Stimulated activated CD4-positive, alpha-beta T cell treated with anti-CD3 and anti-CD28 coated beads, Interleukin-4, amount 100 ng/mL, for 1 hour (primary cell): ENCODE measurements around the gene CNOT6L.

Experiments used
- DNase-seq: peaks from one replicate; pipeline ENCODE4 v3.0.0-alpha.2; 2020

The CNOT6L gene

DNA sequence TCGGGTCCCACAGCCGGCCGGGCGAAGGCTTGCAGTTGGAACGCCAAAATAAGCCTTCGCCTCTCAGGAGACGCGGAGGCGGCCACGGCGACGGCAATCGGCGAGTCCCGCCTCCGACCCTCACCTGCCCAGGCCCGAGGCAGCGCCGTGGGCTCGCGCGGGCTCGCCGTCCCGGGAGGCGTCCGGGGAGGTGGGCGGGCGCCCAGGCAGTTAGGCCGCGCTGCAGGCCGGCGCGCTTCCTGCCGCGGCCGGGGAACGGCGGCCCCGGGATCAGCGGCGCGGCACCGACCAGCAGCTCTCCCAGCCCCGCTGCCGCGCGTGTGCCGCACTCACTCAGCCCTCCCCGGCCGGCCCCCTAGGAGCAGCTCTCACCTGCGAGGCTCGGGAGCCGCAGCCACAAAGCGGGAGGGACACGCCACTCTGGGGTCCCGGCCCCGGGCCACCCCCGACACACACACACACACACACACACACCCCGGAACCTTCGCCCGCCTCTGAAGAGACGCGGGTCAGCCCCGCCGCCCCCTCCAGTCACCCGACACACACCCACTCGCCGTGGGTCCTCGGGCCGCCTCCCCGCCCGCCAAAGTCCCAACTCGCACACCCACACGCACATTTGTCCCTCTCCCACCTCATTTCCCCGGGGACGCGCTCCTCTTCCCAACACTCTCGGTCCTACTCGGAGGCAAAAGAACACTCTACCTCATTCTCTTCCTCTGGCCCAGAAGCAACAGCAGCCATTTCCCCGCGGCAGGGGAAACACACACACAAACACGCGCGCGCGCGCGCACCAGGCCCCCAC is at the start of gene CNOT6L:
TSS of gene CNOT6L (minus strand) at position 767 of the 802 bp plus-strand sequence. CDS start at position 707, 60 bp downstream.
- DNase-seq: peak; percentile 55

DNA sequence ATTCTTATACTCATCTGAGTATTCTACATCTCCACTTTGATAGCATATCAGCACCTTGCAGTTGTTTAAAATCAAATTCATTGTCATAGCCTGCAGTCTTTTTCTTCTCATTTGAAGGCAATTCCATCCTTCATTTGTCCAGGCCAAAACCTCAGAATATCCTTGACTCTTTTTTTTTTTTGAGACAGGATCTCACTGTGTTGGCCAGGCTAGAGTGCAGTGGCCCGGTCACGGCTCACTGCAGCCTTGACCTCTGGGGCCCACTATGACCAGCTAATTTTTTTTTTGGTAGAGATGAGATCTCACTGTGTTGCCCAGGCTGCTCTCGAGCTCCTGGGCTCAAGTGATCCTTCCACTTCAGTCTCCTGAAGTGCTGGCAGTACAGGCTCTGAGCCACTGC is 46.1 kb upstream of the CNOT6L start:
- no peak for DNase-seq

DNA sequence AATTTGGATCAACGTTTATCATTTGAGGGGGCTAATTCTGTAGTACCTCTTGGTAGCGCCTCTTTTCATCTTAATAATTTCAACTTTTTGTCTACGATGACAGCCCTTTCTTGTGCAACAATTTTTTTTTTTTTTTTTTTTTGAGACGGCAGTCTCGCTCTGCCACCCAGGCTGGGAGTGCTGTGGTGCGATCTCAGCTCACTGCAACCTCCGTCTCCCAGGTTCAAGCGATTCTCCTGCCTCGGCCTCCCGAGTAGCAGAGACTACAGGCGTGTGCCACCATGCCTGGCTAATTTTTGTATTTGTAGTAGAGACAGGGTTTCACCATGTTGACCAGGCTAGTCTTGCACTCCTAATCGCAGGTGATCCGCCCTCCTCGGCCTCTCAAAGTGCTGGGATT is 44.2 kb upstream of the CNOT6L start:
- DNase-seq: peak; percentile 7

DNA sequence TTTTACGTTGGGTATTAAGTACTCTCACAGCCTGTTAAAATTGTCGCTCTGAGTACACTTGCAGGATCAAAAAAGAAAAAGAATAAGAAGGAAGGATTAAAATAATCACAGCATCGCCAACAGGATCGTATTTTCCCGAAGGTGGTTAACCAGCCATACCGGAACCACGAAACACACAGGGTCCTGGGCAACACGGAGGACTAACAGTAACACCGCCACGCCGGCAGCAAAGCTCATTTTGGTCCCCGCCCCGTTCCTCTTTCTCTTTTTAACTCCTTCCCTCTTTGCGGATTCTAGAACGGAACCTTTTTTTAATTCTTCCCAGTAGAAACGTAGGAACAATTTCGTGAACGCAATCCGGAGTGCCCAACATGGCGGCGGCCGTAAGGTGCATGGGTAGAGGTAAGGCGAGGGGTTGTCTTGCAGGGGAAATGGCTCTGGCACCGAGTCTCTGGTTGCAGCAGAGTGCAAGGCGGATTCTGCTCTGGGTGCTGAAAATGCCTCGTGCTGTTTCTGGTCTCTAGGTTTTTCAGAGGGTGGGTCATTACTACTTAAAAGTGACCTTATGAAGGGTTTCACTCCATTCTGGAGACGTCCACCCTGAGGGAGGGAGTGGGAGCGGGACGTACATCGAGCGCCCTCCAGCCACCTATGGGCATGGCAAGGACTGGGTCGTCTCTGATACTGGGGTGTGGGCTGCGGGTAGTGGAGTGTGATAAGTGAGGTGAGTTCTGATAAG is 43.5 kb upstream of the CNOT6L start, which contains the start of gene MRPL1:
TSS of gene MRPL1 (plus strand) at position 353 of the 739 bp plus-strand sequence. CDS start at position 372, 19 bp downstream.
- peak; percentile 80 for DNase-seq

DNA sequence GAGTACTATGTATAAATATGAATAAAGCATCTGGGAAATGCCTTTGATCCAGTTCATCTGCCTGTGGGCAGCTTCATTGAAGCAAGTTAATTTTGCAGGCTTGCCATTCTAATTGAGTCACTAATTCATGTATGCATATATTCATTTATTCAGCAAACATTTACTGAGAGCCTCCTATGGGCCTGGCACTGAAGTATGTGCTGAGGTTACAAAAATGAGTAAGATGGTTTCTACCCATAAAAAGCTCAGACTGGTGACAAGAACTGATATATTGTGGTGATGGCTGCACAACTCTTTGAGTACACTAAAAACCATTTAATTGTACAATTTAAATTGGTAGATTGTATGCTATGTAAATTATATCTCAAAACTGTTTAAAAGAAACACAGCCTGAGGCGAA is 42.3 kb upstream of the CNOT6L start:
- no peak for DNase-seq

DNA sequence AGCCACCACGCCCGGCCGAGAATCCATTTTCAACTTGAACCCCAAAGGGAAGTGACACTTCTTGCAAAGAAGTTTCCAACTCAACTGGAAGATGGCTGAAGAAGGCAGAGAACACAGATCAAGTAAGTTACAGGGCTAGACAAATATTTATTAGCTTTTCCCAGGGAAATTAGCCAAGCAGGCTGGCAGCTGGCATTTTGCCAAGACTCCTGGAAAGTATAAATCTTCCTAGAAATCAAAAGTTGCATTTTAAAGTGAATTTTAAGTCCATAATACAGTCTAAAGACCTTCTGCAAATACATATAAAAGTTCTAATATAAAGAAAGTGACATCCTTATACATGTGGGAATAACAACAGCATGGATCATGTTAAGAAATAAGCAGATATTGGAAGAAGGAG is 40.1 kb upstream of the CNOT6L start:
- DNase-seq: no peak

DNA sequence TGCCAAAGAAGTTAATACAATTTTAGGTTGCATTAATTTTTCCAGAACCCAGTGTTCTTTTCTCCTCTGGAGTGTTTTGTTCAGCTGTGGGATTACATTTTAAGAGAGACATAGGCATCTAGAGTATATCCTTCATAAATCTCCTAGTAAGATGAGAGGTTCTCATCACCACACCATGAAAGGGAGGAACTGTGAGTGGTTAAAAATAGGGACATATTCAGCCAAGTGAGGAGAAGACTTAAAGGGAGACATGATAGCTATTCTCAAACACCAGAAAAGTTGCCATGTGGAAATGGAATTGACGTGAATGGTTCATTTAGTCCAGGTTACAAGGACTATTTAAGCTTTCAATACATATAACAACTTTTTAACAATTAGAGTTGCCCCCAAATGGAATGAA is 37.0 kb upstream of the CNOT6L start:
- no peak for DNase-seq

DNA sequence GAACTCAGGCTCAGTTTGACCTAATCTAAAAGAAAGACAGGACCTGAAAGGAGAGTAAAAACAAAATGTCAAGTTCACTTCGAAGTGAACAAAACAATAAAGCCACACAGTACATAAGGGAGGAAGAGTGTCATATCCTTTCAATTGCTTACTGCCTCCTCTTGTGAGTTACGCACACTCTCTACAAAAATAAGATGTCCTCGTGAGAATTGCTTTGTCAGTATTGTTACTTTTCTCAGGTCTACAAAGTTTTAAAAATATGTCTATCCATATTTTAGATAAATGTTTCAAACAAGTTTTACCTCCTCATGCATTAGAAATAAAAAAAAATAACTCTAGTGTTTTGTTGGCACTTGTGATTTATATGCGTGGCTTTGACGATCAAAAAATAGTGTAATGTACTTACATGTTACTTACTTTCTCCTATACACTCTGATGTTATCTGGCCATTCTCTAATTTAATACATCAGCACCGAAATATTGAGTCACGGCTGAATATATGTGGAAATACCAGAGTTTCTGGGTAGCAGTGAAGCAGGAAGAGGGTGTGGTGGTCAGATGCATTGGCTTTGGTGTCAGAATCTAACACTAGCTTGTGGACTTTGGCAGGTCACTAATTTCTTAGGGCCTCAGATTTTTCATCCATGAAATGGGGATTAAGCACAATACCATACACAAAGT is 35.4 kb upstream of the CNOT6L start:
- no peak for DNase-seq

DNA sequence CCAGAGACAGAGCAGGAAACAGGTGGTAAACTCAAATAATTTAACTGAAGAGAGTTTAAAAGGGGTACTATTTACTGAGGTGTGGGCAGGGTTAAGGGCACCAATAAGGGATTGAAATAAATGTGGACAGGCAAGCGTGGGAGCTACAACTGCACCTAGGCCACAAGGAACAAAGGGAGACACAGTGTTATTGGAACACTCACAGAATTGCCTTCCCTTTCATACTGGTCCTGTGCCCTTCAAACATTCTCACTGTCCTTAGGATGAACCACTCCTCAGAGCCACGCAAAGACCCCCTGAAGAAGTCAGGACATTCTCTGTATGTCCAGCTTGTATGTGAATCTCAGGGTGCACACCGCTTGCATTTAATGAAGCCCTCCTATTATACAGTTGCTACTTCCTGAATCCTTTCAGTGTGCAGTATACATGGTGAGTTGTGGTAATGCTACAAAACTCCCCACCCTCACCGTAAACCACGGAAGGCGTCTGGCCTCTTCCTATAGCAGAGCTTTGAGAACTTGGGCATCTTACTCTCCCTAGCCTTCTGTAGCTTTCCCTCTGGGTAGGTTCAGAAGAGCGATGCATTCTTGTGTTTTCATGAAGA is 33.8 kb upstream of the CNOT6L start:
- peak; percentile 47 for DNase-seq

DNA sequence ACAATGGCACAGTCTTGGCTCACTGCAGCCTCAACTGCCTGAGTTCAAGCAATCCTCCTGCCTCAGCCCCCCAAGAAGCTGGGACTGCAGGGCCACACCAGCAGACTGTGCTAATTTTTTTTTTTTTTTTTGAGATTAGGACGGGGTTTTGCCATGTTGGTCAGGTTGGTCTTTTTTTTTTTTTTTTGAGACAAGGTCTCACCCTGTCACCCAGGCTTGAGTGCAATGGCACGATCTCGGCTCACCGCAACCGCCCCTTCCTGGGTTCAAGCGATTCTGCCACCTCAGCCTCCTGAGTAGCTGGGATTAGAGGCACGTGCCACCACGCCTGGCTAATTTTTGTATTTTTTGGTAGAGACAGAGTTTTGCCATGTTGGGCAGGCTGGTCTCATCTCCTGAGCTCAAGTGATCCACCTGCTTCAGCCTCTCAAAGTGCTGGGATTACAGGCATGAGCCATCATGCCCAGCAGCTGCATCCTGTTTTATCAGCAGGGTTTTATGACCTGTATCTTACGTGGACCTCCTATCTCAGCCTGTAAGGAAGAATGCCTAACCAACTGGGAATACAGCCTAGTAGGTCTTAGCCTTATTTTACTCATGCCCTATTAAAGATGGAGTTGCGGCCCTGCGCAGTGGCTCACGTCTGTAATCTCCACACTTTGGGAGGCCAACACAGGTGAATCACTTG is 30.3 kb upstream of the CNOT6L start:
- no peak for DNase-seq

DNA sequence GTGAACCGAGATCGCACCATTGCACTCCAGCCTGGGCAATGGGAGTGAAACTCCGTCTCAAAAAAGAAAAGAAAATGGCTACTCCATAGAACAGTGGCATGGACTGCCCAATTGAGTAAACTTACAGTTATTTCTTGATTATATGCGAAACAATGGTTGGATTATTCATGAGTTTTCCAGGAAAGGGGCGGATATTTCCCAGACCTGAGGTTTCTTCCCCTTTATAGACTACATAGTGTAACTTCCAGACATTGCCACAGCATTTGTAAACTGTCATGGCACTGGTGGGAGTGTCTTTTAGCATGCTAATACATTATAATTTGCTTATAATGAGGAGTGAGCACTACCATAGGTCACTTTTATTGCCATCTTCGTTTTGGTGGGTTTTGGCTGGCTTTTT is 29.3 kb upstream of the CNOT6L start:
- DNase-seq: no peak

DNA sequence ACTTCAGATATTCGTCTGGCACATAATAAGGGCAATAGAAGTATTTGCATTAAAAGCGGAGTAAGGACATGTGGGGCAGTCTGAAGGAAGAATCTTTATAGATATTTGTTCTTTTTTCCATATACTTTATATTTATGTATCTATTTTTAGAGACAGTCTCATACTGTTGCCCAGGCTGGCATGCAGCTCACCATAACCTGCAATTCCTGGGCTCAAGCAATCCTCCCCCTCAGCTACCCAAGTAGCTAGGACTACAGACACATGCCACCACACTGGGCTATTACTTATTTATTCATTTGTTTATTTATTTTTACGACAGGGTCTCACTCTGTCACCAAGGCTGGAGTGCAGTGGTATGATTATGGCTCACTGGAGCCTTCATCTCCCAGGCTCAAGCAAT is 26.8 kb upstream of the CNOT6L start:
- no peak for DNase-seq

DNA sequence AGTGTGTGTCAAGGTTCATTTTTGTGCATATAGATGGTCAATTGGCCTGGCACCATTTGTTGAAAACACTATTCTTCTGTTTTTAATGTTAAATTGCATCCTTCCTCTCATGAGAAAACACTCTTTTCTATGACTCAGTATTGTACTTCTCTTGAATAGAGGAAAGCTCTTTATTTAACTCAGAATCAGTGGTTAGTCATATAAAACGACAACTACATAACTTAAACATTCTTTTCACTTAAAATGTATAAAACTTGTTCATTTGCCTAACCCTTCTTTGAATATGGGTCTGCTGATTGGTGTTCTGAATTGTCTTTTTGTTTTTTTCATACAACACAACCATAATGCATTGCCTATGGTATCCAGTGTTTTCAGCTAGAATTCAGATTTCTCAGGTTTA is 26.2 kb upstream of the CNOT6L start:
- no peak for DNase-seq

DNA sequence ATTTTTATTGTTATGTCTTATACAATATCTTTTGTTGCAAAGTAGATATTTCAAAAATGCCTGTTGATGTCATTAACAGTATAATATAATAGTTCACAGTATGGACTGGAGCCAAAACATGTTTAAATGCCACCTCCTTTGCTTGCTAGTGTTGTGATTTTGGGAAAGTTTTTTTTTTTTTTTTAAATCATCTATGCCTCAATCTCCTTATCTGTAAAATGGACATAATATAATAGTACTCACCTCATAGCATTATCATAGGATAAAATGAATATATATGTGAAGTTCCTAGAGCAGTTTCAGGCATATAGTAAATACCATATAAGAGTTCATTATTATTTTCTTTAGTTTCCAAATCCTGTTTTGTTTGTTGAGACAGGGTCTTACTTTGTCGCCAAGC is 25.2 kb upstream of the CNOT6L start:
- no peak for DNase-seq

DNA sequence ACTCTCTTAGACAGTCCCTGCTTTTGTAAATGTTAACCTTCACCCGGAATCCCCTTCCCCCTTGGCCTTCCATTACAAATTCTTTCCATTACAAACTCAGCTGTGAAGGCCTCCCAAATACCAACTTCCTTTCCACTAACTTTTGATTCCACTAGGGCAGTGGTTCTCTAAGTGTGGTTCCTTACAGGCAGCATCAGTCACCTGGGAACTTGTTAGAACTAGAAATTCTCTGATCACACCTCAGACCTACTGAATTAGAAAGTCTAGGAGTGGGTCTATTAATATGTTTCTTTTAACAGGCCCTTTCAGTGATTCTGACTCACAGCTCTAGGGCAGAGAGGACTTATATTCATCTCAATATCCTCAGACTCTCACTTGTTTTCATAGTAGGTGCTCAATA is 24.5 kb upstream of the CNOT6L start:
- DNase-seq: no peak

DNA sequence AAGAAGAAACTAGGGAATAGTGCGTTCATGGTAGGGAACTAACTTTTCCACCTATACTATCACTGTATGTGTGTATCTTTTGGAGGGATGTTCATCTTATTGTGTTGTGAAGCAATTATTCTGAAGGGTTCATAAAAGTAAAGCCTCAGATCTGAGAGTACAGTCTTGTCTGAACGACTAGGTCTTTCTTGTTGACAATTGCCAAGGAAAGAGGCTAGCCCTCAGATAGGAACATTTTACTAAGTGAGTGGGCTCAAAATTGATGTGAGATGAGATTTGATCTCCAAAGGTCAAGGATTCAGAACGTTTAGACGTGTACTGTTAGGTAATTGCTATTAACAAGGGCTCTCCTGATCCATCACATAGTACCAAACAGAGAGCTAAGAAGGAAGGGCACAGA is 15.2 kb upstream of the CNOT6L start:
- no peak for DNase-seq

DNA sequence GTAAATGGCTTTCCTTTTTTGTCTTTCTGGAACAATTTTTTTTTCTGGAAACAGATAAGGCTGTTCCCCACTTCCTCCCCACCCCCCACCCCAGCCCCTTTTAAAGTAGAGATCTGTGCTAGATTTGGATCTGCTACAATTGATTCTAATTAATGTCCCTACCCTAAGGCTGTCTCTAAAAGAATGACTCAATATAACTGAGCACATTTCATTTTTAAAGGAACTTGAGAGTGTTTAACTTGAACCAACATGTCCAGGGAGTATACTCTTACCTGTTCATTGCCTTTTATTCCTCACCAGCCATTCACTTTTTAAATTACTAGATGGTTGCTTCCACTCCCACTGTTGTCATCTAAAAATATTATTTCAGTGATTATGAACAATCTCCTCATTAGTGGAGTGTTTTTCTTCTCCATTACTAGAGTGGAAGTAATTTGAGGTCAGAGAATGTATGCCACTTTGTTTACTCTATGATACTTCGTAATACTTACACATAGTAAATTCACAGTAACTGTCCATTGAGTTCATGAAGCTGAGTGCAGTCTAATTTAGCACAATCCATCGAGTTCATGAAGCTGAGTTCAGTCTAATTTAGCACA is 14.1 kb upstream of the CNOT6L start:
- no peak for DNase-seq

DNA sequence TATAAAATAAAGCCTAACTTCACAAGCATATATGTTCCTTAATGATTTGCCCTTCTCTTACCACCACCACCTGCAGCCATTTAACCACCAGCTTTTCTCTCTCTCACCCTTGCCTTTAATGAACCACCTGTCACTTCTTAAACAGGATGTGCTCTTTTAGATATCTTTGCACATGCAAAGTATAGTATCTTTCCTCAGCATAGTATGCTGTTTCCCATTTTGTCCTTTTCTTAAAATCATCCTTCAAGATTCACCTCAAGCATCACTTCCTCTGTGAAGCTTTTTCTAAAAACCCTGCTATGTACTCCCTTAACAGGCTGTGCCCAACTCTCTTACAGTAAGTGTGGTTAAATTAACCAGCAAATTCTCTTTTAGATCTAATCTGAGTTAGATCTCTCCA is 8.2 kb upstream of the CNOT6L start:
- no peak for DNase-seq

DNA sequence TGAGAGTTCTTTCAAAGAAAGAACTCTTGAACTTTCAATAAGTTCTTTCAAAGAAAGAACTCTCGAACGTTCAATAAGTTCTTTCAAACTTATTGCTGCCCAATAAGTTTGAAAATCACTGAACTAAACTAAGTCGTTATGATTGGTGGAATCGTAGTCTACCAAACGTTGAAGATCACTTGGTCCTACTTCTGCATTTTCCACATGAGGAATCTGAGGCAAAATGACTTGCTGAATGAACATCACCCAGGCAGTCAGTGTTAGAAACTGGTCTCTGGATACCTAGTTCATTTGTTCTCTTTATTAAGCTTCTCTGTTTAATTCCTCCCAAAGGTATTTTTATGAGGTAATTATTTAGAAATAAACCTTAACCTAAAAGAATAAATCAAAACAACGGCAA is 7.1 kb upstream of the CNOT6L start:
- DNase-seq: no peak

DNA sequence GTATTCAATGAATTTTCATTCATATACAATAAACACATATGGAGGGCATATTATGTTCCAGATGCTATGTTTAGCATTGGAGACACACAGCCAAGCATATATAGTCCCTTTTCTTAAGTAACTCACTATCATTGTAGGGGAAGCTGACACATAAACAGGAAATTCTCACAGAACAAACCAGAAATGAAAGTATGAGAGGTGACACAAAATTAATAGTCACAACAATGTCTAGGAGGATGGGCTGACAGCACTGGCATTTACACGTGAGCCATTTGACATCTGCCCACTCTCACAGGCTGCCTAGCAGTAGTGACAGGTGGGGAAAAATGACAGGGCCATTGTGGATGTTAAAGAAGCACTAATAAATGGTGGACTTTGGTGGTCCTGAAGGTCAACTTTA is 2.6 kb upstream of the CNOT6L start:
- DNase-seq: peak; percentile 41

DNA sequence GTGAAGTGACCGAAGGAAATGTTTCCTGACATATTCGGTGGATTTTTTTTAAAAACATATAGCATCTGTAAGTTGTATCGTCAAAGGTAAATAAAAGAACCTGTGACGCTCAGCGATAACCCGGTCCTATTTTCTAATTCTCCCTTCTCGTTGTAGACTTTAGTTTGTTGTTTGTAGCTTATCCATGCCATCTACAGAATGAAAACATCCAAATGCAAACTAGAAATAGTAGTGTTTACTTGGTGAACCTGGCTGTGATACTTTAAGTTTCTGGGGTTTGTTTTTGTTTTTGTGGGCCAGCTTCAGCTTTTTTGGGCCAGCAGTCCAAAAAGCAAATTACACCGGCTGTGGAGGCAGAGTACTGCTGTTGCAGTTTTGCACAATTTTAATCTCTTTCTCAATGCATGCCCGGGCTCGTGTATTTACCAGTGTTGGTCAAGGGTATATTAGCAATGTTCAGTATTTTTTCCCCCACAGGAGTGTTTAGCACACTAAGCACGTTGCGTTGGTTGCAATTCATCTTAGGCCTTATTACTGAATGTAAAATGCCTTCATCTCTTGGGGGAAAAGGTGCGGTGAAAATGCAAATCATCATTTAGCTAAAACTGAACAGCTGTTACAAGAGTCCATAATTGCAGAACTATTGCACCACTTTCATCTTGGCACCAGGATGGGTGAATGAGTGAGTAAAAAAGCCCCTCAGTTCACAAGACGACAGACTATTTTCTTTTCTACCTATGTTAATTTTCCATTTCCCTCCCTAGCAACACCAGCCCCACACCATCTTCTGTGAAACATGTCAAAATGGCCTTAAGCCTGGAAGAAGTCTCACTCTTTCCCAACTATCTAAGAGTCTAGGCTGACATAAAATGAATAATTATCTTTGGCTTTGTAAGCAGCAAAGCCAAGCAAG is 1.7 kb upstream of the CNOT6L start:
- DNase-seq: no peak
